ENCODE results near the gene NOCT.
A peak's percentile ranks its signal among the peaks of the same experiment; 100 is the strongest.
"Not testable (repeated sequence)": the region's sequence is repeated elsewhere in the genome, so short reads cannot be mapped to it uniquely, and the experiment has no call there.

Gene NOCT

GRCh38 chr4:139053909-139054308 is 38.3 kb downstream of the NOCT start:
- DNase-seq: no peak

GRCh38 chr4:139054791-139055505 is 39.4 kb downstream of the NOCT start:
- no peak for DNase-seq

- not testable (repeated sequence) for DNase-seq
Measured at GRCh38 chr4:139059026-139059425, 43.4 kb downstream of the NOCT start.

GRCh38 chr4:139060591-139060990 is 45.0 kb downstream of the NOCT start:
- no peak for DNase-seq

- no peak for DNase-seq
Measured at GRCh38 chr4:139076016-139076744, 60.6 kb downstream of the NOCT start.

GRCh38 chr4:139077567-139078355 is 62.2 kb downstream of the NOCT start:
- DNase-seq: no peak

- DNase-seq: no peak
Measured at GRCh38 chr4:139078926-139079325, 63.3 kb downstream of the NOCT start.

- DNase-seq: peak; percentile 89 to 94
Measured at GRCh38 chr4:139082750-139083606, 67.4 kb downstream of the NOCT start.

- DNase-seq: peak; percentile 63 to 72
Measured at GRCh38 chr4:139083607-139083955, 68.0 kb downstream of the NOCT start.

- peak; percentile 85 to 88 for DNase-seq
Measured at GRCh38 chr4:139083956-139084803, 68.6 kb downstream of the NOCT start.

GRCh38 chr4:139084804-139085093 is 69.2 kb downstream of the NOCT start:
- DNase-seq: no peak

- no peak for DNase-seq
Measured at GRCh38 chr4:139085141-139085540, 69.6 kb downstream of the NOCT start.

- DNase-seq: no peak
Measured at GRCh38 chr4:139092271-139092670, 76.7 kb downstream of the NOCT start.

Data from activated CD4-positive, alpha-beta T cell treated with anti-CD3 and anti-CD28 coated beads, Interleukin-2, amount 50 U/mL, for 48 hours (primary cell).